Endothelial cell of umbilical vein (primary cell): ENCODE measurements around the gene PDLIM3. TPM values are rescaled to one million over a fixed set of nuclear protein-coding genes. Genes with fewer than 3 reads are reported as not detected.

Source experiments
- BruUV-seq: library from RNA; stranded (reverse); fragments of 400-500 nt; replicated peaks from 2 replicates; lab custom pipeline; 2021; lab: Mats Ljungman, UMichigan
- CTCF ChIA-PET: fragments of 300-600, 350-600 bp; sonication (Branson Sonifier 250); formaldehyde crosslinking; loops from one replicate; lab custom pipeline; 2021; ENCODE audit warnings: antibody characterized with exemption, inconsistent platforms; lab: Charles Lee
- POLR2A ChIA-PET: fragments of 300-600, 350-600 bp; sonication (Branson Sonifier 250); formaldehyde crosslinking; loops from one replicate; lab custom pipeline; 2021; ENCODE audit warnings: antibody characterized with exemption, inconsistent platforms; lab: Charles Lee
- DNase-seq: peaks from one replicate; pipeline ENCODE4 v3.0.0-alpha.2; 2011; ENCODE audit warnings: low read depth, low spot score
- FAIRE-seq: peaks from 2 replicates; lab custom pipeline; 2011; peaks lifted over from hg19 to GRCh38; lab: Jason Lieb, UNC
- H2AFZ ChIP-seq: 2 replicates; pipeline ENCODE4 v1.6.0; 2012; ENCODE audit warnings: low read depth, low read length, control low read depth, inconsistent platforms
- H3K27ac ChIP-seq: 2 replicates; pipeline ENCODE4 v1.5.1; 2011; ENCODE audit warnings: low read depth, mild to moderate bottlenecking, control low read depth, low read length, moderate library complexity; ENCODE audit not compliant: insufficient read depth
- H3K27me3 ChIP-seq, 2 experiments: 2 replicates each; pipeline versions ENCODE4 v1.6.0 to v1.6.1; 2011; ENCODE audit warnings: low read length in 2 of 2, mixed read lengths in 1 of 2; ENCODE audit not compliant: control insufficient read depth in 2 of 2, insufficient read depth in 2 of 2
- H3K36me3 ChIP-seq, 2 experiments: 2 replicates in 1 of 2; 3 replicates in 1 of 2; pipeline ENCODE4 v1.5.1; 2011; ENCODE audit warnings: low read length in 2 of 2, mild to moderate bottlenecking in 1 of 2, moderate library complexity in 1 of 2; ENCODE audit not compliant: control insufficient read depth in 2 of 2, insufficient read depth in 2 of 2; ENCODE audit errors: extremely low read depth in 1 of 2
- H3K4me1 ChIP-seq: 3 replicates; pipeline ENCODE4 v1.5.1; 2011; ENCODE audit warnings: mild to moderate bottlenecking, low read length; ENCODE audit not compliant: control insufficient read depth, insufficient read depth; ENCODE audit errors: extremely low read depth
- H3K4me2 ChIP-seq: 2 replicates; pipeline ENCODE4 v1.6.1; 2011; ENCODE audit warnings: low read length, control low read depth, mixed read lengths; ENCODE audit not compliant: insufficient read depth
- H3K4me3 ChIP-seq, 3 experiments: fragments of 200-600 bp in 1 of 3; sonication (generic), shearing (Covaris generic) in 1 of 3; replicated peaks in 1 of 3; 2 replicates each; pipeline ENCODE4 v1.5.1; 2011 to 2016; ENCODE audit warnings: control low read depth in 3 of 3, low read length in 3 of 3, mild to moderate bottlenecking in 2 of 3, inconsistent platforms in 1 of 3, low read depth in 1 of 3, moderate library complexity in 1 of 3; ENCODE audit not compliant: insufficient read depth in 1 of 3
- H3K79me2 ChIP-seq: 2 replicates; pipeline ENCODE4 v1.6.0; 2012; ENCODE audit warnings: low read length, inconsistent platforms; ENCODE audit not compliant: control insufficient read depth, insufficient read depth
- H3K9ac ChIP-seq: replicated peaks from 2 replicates; pipeline ENCODE3; 2011; ENCODE audit warnings: low read length, control low read depth; ENCODE audit not compliant: insufficient read depth; ENCODE audit errors: extremely low read depth
- H3K9me1 ChIP-seq: replicated peaks from 3 replicates; pipeline ENCODE4 v1.6.0; 2011; ENCODE audit warnings: mild to moderate bottlenecking, low read length; ENCODE audit not compliant: control insufficient read depth, insufficient read depth; ENCODE audit errors: extremely low read depth
- H3K9me3 ChIP-seq: replicated peaks from 2 replicates; pipeline ENCODE4 v1.5.1; 2012; ENCODE audit warnings: low read length, inconsistent platforms; ENCODE audit not compliant: control insufficient read depth, insufficient read depth
- H4K20me1 ChIP-seq: replicated peaks from 2 replicates; pipeline ENCODE3; 2011; ENCODE audit warnings: mild to moderate bottlenecking, low read length; ENCODE audit not compliant: control insufficient read depth, insufficient read depth; ENCODE audit errors: extremely low read depth
- EZH2 ChIP-seq: IDR thresholded peaks from 2 replicates; pipeline ENCODE4 v1.6.1; 2012; ENCODE audit warnings: borderline replicate concordance, low read depth, mild to moderate bottlenecking, moderate library complexity, low read length, inconsistent platforms; ENCODE audit not compliant: severe bottlenecking
- FOS ChIP-seq: IDR thresholded peaks from 2 replicates; pipeline ENCODE4 v1.6.1; 2011; ENCODE audit warnings: mild to moderate bottlenecking, low read length, moderate library complexity, borderline replicate concordance; ENCODE audit not compliant: insufficient read depth
- GATA2 ChIP-seq: IDR thresholded peaks from 2 replicates; pipeline ENCODE4 v1.7.0; 2011; ENCODE audit warnings: low read depth, mild to moderate bottlenecking, moderate library complexity, mixed read lengths, low read length; ENCODE audit not compliant: insufficient read length, insufficient read depth
- JUN ChIP-seq: IDR thresholded peaks from 2 replicates; pipeline ENCODE4 v1.6.1; 2011; ENCODE audit warnings: borderline replicate concordance, low read depth; ENCODE audit not compliant: insufficient read length, insufficient read depth
- MYC ChIP-seq: IDR thresholded peaks from one replicate; pipeline ENCODE4 v1.6.1; 2011; ENCODE audit warnings: mild to moderate bottlenecking, low read depth, low read length
- POLR2A ChIP-seq: IDR thresholded peaks from 2 replicates; pipeline ENCODE4 v1.6.1; 2012; ENCODE audit warnings: low read depth, mild to moderate bottlenecking, control low read depth, low read length
- POLR2AphosphoS5 ChIP-seq: IDR thresholded peaks from 2 replicates; pipeline ENCODE4 v1.6.1; 2012; ENCODE audit warnings: low read depth, mild to moderate bottlenecking, control low read depth, low read length, moderate library complexity; ENCODE audit not compliant: insufficient read depth
- dilution Hi-C: fragments of 300-500 bp; cut with MboI; formaldehyde crosslinking; loops from one replicate; pipeline ENCODE4 v1.15.0; 2019; ENCODE audit warnings: low sequenced_read_pairs; ENCODE audit not compliant: extremely low pct_ligation_motif_present
- intact Hi-C: fragments of 100-400 bp; cut with micrococcal nuclease; formaldehyde crosslinking; loops from one replicate; pipeline ENCODE4 v1.10.0; 2022
- polyA plus RNA-seq, 4 experiments: library from polyadenylated mRNA; depleted of rRNA in 3 of 4; stranded (reverse) in 3 of 4; unstranded in 1 of 4; fragments of >200 nt; gene quantifications; 2 replicates each; pipeline versions ENCODE4 v1.2.1 to v1.2.3, GENCODE V29; 2011 to 2012; ENCODE audit warnings: missing spikeins in 1 of 4
- total RNA-seq: library from RNA; stranded (reverse); gene quantifications from 2 replicates; pipeline ENCODE4 v1.2.3, GENCODE V29; 2021
- TF ChIP-seq, protein P1 (sequence below), 2 donors: IDR thresholded peaks; 1 replicate in 1 of 2; 2 replicates in 1 of 2; pipeline ENCODE4 v1.5.1; 2011; ENCODE audit warnings: low read length in 2 of 2, mild to moderate bottlenecking in 2 of 2, moderate library complexity in 2 of 2, control low read depth in 1 of 2, inconsistent platforms in 1 of 2, low read depth in 1 of 2; ENCODE audit not compliant: insufficient read depth in 1 of 2; ENCODE audit errors: extremely low read depth in 1 of 2
- TF ChIP-seq, protein P2 (sequence below): IDR thresholded peaks from 2 replicates; pipeline ENCODE4 v1.6.1; 2011; ENCODE audit not compliant: insufficient read depth, insufficient read length

Gene PDLIM3
- total and polyA plus RNA-seq, 2 donors (not counting 3 experiments of a cell fraction or from before 2014, with no cell fraction given), result 9.7 to 17.6 TPM

DNA sequence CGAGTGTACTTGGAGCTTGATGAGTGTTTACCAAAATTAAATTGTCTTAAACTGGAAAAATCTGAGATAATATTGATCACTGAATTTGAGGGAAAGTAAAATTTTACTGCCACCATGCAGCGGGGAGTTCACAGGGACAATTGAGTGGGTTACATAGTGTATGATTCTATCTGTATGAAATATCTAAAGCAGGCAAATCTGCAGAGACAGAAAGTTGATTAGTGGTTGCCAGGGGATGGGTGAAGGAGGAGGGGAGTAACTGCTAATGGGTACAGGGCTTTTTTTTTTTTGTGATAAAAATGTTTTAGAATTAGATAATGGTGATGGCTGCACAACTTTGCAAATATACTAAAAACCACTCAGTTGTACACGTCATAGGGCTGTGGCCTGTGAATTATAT is 35.4 kb upstream of the PDLIM3 start:
- Histone ChIP-seq H3K27me3 (no peaks in the 10 kb centered on the region), H3K4me2 (no peak overlapping the region), H3K9me3 (no peaks in the 10 kb centered on the region), H3K4me3 (no peak overlapping the region), H3K9me1 (no peaks in the 10 kb centered on the region), H3K4me1 (peaks cover 30% of the 10 kb centered on the region), H3K9ac (no peak overlapping the region), H3K27ac (no peak overlapping the region), H4K20me1 (no peaks in the 10 kb centered on the region), H2AFZ (no peak overlapping the region), H3K36me3 (no peaks in the 10 kb centered on the region), H3K79me2 (no peaks in the 10 kb centered on the region)
- intact Hi-C loops (no loop called here), dilution Hi-C loops (no loop called here)
- POLR2A ChIA-PET, result no interaction called here
- TF ChIP-seq, protein P1, sequence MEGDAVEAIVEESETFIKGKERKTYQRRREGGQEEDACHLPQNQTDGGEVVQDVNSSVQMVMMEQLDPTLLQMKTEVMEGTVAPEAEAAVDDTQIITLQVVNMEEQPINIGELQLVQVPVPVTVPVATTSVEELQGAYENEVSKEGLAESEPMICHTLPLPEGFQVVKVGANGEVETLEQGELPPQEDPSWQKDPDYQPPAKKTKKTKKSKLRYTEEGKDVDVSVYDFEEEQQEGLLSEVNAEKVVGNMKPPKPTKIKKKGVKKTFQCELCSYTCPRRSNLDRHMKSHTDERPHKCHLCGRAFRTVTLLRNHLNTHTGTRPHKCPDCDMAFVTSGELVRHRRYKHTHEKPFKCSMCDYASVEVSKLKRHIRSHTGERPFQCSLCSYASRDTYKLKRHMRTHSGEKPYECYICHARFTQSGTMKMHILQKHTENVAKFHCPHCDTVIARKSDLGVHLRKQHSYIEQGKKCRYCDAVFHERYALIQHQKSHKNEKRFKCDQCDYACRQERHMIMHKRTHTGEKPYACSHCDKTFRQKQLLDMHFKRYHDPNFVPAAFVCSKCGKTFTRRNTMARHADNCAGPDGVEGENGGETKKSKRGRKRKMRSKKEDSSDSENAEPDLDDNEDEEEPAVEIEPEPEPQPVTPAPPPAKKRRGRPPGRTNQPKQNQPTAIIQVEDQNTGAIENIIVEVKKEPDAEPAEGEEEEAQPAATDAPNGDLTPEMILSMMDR (IDR thresholded peaks at IDR 0.05; ENCODE audit: extremely low read depth in 1 of 2, insufficient read depth in 1 of 2, low read depth in 1 of 2, low read length in 2 of 2), result no peak
- TF ChIP-seq, protein P2, sequence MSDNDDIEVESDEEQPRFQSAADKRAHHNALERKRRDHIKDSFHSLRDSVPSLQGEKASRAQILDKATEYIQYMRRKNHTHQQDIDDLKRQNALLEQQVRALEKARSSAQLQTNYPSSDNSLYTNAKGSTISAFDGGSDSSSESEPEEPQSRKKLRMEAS, result no peak
- TF ChIP-seq FOS, result no peak
- TF ChIP-seq MYC, result no peak
- TF ChIP-seq POLR2A, result no peak
- no peak for TF ChIP-seq POLR2AphosphoS5
- no peak for TF ChIP-seq JUN
- TF ChIP-seq GATA2, result no peak
- no peak for TF ChIP-seq EZH2
- DNase-seq (no peak), FAIRE-seq (no peak)
- no TSS peak for BruUV-seq
- CTCF ChIA-PET, result interaction anchor here (1.2 kb wide), 1 partner anchor 11 kb away, joined by 4 read pairs; no protein-coding TSS in a partner anchor
